GM18511 (cell line): ENCODE measurements around the gene JPH2.
"Not testable (repeated sequence)": the region's sequence is repeated elsewhere in the genome, so short reads cannot be mapped to it uniquely, and the experiment has no call there.

ENCODE experiments used
- ATAC-seq: cut with Tn5 transposase; IDR thresholded peaks from one replicate; pipeline ENCODE4 v1.9.1; 2021; ENCODE audit warnings: mild to moderate bottlenecking, moderate library complexity; ENCODE audit not compliant: unreplicated experiment

Gene JPH2

GRCh38 chr20:44187054-44187771, at the start of gene JPH2:
TSS of gene JPH2 (minus strand) at chr20:44187188. CDS start at chr20:44186705, 483 bp downstream.
- ATAC-seq: no peak

- ATAC-seq: no peak
These were observed 48.7 kb upstream of the JPH2 start for GRCh38 chr20:44235702-44236101.

GRCh38 chr20:44234566-44235317, 47.8 kb upstream of the JPH2 start:
- no peak for ATAC-seq

- no peak for ATAC-seq
These were observed 46.5 kb upstream of the JPH2 start for GRCh38 chr20:44233436-44234016.

GRCh38 chr20:44232469-44232856, 45.5 kb upstream of the JPH2 start:
- ATAC-seq: not testable (repeated sequence)

- no peak for ATAC-seq
These were observed 44.9 kb upstream of the JPH2 start for GRCh38 chr20:44231713-44232468.

GRCh38 chr20:44231193-44231592, 44.2 kb upstream of the JPH2 start:
- ATAC-seq: no peak

GRCh38 chr20:44228465-44229258, 41.7 kb upstream of the JPH2 start:
- ATAC-seq: no peak

- no peak for ATAC-seq
These were observed 37.6 kb upstream of the JPH2 start for GRCh38 chr20:44224637-44225036.

GRCh38 chr20:44223721-44224120, 36.7 kb upstream of the JPH2 start:
- no peak for ATAC-seq

GRCh38 chr20:44222633-44223368, 35.8 kb upstream of the JPH2 start:
- ATAC-seq: no peak

- no peak for ATAC-seq
These were observed 35.0 kb upstream of the JPH2 start for GRCh38 chr20:44222027-44222426.

- ATAC-seq: no peak
These were observed 34.5 kb upstream of the JPH2 start for GRCh38 chr20:44221368-44221954.

GRCh38 chr20:44219791-44220190, 32.8 kb upstream of the JPH2 start:
- no peak for ATAC-seq

GRCh38 chr20:44219170-44219730, 32.3 kb upstream of the JPH2 start:
- ATAC-seq: no peak

- ATAC-seq: no peak
These were observed 31.5 kb upstream of the JPH2 start for GRCh38 chr20:44218446-44218845.

- ATAC-seq: no peak
These were observed 30.5 kb upstream of the JPH2 start for GRCh38 chr20:44217342-44218092.

- no peak for ATAC-seq
These were observed 28.1 kb upstream of the JPH2 start for GRCh38 chr20:44215125-44215524.
